ENCODE results near the gene TBL1X.
A peak's percentile ranks its signal among the peaks of the same experiment; 100 is the strongest.

The TBL1X gene

DNA sequence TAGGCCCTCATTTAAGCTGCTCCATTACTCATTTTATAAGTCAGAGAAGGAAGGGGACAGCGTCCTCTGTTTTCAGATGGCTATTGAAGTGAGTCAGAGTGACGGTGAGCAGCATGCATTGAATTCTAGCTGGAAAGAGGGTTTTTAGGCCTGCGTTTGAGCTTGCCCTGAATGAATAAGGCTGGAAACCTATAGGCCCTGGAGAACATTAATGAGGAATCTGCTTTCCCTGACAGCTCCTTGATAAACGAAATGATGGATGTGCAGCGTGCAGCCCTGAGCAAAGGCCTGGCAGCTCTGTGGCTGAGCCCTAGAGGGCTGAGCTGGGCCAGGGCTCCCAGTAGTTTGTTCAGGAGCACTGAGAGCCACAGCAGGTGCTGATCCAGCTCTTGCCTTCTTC, 33.4 kb downstream of the TBL1X start:
- no peak for DNase-seq (ENCODE audit: low read depth in 2 of 2)

DNA sequence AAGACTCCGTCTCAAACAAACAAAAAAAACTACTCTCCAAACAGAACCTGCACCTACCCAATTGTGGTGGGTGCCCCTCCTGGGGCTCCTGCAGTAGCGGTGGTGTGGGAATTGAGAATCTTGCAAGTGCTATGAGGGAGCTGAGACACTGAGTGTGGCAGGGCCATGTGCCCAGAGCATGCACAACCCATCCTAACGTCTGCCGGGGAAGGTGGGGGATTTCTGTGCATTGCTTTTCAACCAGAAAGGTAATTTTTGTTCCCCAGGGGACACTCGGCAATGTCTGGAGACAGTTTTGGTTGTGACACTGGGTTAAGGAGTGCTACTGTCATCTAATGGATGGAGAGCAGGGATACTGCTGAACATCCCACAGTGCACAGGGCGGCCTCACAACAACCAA, 35.7 kb downstream of the TBL1X start:
- DNase-seq (ENCODE audit: low read depth in 2 of 2): no peak

DNA sequence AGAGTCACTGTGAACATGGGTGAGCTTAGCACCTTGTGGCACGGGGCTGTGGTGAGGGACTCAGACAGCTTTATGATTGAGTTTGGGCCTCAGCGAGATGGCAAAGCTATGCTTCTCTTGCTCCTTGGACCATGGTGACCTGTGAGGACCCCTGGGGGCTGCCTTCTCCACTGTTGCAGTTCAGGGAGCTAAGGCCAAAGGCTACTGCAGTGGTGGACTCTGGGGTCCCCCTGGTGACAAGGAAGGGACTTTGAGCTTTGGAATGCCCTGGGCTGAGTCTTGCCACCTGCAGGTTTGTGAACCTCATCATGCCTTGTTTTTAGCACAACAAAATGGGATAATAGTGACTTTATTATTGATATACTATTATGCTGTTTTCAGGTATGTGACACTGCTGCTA, 36.5 kb downstream of the TBL1X start:
- no peak for DNase-seq (ENCODE audit: low read depth in 2 of 2)

DNA sequence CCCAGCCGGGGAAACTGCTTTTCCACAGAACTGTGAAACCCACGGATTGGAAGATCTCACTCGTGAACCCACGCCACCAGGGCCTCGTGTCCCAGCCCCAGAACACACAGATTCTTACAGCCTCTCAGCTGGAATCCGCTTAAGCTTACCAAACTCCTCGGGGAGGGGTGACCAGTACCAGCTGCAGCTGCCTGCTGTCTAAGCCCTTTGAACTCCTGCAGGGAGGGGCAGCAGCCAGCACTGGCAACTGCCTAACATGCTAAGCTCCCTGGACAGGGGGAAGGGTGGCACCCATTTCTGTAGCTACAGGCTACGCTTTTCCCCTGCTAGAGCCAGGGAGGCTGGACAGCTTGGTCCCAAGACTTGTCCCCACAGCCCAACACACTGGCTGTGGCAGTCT, 38.4 kb downstream of the TBL1X start:
- no peak for DNase-seq (ENCODE audit: low read depth in 2 of 2)

DNA sequence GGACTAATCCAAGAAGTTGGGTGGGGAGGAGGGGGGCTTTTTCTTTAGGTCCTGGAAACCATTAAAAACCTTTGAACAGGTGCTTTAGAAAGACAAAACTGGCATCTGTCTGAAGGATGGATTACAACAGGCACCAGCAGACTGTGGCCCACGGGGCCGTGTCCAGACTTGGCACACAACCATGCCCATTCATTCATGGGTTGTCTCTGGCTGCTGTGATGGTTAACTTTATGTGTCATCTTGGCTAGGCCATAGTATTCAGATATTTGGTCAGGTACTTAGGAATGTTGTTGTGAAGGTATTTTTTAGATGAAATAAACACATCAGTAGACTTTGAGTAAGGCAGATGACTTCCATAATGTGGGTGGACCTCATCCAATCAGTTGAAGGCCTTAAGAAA, 45.5 kb downstream of the TBL1X start:
- no peak for DNase-seq (ENCODE audit: low read depth in 2 of 2)

DNA sequence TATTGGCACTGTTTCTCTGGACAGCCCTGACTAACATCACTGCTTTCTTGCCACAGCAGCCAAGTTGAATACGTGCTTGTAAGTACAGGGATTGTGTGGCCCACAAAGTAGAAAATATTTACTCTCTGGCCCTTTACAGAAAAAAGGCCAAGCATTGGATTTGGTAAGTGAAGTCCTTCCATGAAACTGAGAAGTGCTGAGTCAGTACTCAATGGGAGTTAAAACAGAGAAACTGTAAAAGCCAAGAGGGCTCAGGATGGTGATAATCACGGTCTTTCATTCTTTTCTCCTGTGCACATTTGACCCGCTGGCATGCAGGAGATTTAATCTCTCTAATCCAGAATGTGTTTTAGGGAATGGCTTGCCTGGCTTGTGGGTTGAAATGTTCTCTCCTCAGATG, 46.1 kb downstream of the TBL1X start:
- no peak for DNase-seq (ENCODE audit: low read depth in 2 of 2)

DNA sequence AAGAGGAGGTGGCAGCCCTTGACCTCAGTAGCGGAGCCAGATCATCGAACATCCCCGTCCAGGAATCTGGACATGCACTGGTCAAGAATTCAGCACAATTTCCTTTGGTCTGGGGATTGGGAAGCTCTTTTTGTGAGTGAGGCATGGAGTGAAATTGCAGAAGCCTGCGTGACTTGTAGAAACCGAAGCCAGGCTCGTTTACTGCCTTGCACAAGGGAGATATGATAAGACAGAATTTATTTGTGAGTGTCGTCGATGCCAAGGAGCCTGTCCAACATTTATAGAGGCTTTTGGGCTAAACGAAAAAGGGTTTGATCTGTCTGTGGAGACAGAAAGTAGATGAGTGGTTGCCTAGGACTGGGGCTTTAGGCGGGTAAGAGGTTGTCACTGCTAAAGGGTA, 50.6 kb downstream of the TBL1X start:
- DNase-seq (ENCODE audit: low read depth in 2 of 2): no peak

DNA sequence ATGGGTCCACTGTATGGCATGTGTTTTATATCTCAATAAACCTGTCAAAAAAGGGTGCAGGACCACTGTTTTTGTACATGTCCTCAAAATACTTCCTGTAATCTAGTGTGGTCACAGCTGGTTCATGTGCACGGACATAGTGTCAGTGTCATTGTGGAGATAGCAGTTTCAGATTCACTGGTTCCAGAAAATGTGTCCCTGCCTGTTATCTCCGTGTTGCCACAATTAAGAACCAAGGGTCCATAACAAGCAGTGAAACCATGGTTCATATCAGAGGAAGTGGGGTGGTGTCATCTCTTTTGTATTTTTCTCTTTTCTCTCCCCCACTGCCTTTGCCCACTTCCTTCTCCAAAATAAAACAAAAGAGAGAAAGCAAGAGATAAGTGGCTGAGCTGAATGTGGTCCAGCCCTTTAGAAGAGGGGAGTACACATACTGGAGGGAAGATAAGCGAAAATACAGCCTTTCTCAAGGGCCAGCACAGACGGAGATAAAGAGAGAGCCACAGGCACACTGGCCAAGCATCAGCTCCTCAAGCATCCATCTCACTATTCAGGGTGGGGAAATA, 51.2 kb downstream of the TBL1X start:
- DNase-seq (ENCODE audit: low read depth in 2 of 2): no peak

DNA sequence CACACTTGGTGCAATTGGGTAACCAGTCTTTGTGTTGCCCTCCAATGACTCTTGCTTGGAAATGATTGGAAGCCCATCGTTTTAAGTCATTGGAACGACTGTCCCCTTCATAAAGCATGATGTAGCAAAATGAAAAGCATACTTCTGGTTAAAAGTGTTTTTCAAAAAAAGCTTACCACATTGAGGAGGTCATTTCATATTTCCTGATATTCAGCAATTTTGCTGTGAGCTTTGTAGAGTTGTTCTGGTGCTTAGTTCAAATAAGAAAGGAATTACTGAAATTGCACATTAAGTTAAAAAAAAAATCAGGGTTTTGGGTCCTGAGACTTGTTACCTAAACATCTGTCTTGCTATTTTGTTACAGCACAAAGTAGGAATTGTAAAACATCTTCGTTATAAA, 51.8 kb downstream of the TBL1X start:
- no peak for DNase-seq (ENCODE audit: low read depth in 2 of 2)

DNA sequence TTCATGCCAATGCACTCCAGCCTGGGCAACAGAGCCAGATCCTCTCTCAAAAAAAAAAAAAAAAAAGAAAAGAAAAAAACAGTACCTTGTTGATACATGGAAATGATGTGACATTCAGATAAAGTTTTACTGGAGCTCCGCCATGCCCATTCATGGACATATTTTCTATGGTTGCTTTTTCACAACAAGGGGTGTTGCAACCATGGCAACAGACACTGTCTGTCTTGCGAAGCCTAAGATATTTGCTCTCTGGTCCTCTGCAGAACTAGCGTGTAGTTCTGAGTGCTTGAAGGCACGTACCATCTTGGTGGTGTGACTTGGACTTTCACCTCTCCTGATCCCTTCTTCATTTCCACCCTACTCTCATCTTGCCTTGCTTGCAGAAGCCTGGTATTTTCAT, 53.2 kb downstream of the TBL1X start:
- no peak for DNase-seq (ENCODE audit: low read depth in 2 of 2)

DNA sequence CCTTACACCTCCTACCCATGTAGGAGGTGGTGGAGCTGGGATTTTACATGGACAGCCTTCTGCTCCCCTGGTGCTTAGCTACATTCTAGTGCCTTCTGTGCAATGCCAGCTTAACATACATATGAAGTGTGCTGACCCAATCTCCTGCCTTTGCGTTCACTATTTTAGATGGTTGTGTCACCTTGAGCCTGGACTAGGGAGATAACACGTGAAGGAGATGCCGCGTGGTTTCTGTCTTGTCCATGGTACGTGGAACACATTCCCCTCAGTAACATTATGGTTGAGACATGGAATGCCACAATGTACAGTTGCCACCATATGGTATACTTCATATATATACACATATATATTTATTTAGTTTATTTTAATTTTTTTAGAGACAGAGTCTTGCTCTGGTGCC, 54.0 kb downstream of the TBL1X start:
- DNase-seq (ENCODE audit: low read depth in 2 of 2): no peak

DNA sequence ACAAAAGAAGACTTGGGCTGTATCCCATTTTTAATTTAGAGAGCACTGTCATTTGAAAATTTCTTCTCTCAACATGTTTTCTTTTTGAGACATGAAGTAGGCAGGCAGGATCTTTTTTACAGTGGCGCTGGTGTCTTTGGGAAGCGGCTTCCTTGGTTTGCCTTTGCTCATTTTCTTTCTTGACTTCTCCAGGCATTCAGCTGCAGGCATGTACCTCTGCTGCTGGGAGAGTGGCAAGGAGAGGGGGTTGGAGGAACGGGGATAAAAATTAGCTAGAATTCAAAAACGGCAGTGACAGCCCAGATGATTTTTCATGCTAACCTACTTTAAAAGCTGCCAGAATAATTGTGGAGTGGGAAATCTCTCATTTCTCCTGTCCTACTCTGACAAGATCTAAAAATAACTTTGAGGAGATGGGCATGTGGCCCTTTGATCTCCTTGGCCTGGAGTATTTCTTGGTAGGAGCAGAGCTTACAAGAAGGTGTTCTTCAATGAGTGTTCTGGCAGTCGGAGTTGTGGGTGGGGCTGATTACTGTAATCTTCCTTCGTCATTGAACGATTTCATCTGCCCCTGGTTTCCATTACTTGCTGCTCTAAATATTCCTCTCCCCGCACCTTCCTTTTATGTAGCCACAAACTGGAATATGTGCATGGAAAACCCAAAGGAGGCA, 54.8 kb downstream of the TBL1X start:
- DNase-seq (ENCODE audit: low read depth in 2 of 2): no peak

DNA sequence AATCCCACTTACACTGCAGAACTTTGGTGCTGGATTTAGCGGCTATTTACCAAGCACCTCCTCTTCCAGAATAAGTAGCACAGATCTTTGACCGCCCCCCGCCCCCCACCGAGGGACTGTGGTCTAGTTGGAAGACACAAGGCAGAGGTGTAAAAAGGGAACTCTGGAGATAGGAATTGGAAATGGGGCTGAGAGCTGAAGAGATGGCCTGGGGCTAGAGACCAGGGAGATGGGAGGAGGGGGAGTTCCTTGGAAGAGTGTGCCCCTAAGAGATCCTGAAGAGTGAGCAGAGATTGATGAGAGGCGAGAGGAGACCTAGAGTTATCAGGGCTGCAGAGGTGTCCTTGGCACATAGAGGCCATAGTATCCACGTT, 55.3 kb downstream of the TBL1X start:
- no peak for DNase-seq (ENCODE audit: low read depth in 2 of 2)

DNA sequence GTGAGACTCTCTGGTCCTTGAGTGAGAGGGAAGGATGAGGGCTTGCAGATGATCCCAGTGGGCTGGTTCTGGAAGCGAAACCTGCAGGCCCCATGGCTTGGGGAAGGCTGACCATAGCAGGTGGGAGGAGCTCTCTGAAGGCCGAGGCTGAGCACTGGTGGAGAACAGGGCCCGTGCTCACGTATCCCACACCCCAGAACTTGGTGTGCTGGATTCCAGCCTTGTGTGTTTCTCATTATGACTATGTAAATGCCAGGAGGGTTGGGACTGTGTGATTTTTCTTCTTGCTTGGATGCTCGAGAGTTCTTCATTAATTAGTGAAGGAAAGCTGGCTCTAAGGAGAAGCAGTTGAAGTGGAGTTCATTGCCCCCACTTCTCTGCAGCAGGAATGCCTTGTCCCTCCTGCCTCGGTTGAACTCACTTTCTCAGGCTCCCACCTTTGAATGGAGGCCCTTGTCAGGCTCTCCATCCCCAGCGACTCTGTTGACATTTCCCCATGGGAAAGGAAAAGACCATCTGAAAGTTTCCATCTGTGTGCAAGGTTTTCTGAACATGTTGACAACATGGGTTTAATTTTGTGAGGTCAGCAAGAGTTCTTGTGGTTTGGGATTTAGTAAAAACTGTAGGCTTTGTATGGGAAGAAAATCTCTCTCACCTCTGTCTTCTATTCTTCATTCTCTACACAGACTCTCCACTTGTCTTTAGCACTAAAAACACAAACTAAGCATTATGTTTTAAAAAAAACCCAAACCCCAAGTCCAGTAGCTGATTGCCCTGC, 57.7 kb downstream of the TBL1X start:
- no peak for DNase-seq (ENCODE audit: low read depth in 2 of 2)

DNA sequence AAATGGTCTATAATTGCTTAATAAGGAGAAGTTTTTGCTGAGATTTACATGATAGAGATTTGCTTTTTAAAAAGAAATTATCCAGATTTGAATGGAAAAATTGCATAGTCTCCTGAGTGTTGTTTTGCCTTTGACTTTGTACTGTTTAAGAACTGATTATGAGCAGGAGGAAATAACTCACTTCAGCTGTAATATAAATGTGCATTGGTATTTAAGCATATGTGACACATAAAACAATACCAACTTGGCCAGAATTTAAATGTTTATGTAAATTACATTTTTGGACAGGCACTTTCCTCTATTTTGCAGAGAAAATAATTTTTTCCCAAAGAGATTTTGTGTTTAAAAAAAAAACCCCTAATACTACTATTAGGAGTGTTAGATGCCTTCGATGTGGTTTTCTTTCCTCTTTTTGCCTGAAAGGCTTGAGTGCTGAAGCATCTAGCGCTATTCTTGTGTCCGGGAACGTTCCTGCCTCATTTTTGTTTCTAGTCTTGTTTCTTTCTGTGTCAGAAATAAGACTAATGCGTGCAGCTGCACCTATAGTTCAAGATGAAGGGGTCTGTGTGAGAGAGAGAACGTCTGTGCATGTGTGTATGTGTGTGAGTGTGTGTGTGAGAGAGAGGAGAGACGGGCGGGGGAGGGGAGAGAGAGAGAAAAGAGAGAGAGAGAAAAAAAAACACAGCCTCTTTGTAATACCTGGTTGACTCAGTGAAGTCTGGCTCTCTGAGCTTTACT, 60.8 kb downstream of the TBL1X start:
- DNase-seq (ENCODE audit: low read depth in 2 of 2): no peak

DNA sequence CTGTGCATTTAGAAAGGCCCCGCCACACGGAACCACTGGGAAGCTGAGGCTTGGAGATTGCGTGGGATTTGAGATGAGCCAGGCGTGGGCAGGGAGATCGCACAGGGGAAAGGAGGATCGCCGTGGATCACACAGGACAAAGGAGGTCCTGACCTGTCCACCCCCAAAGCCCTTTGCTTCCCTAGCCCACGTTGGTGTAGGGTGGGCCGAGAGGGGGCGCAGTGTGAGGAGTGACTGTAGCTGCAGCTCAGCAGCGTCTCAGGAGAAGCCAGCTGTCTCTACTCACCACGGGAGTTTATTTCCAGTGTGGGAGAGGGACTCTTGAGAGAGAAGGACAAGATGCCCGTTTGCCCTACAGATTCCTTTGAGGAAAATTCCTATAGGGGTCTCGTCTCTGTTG, 62.1 kb downstream of the TBL1X start:
- DNase-seq (ENCODE audit: low read depth in 2 of 2): no peak

DNA sequence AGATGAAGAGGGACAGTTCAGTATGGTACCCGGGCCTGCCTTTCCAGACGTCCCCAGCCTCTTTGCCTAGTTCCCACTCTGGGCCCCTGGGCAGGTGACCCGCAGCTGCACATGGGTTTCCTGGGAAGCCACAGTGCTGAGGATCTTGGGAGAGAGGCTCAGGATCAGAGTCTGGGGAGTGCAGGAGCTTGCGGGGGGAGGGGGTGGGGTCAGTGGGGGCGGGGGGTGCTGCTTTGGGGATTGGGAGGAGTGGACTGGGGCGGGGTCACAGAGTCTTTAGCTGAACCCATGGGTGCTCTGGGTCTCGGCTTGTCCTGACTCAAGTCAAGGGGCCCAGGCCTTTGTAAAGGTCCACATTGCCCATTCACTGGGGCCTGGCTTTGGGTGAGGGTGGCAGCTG, 63.6 kb downstream of the TBL1X start:
- DNase-seq (ENCODE audit: low read depth in 2 of 2): no peak

DNA sequence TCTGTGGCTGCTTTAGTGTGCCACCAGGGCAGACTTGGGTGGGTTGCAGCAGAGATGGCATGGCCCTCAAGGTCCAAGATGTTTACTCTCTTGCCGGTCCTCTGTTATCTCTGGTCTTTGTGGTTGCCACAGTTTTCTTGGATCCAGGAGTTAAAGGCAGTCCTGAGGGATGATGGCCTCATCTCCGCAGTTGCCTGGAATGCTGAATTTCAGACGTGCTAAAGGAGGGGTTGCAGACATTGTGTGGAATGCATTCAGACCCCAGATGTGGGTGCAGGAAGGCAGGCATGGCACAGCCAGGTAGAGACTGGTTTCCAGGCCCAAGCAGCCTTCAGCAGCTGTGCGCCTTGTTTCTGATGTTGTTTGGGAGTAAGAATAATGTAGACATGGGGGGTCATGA, 64.4 kb downstream of the TBL1X start:
- DNase-seq (ENCODE audit: low read depth in 2 of 2): no peak

DNA sequence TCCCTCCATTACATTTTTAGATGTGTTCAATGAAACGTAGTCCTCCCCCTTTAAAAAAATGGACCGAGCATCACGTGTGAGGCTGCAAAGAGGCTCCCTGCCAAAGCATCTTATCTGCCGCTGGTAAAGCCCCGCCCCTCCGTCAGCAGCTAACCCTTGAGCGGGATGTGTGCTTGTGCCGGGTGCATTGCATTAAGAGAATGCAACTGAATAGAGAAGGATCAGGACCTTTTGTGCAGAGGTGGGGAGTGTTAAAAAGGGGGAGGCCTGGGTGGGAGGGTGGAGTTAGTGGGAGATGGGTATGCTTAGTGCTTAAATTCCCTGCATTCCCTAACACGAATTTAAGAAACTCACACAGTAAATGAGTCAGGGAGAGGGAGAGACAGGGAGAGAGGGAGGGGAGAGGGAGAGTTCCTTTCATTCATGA, 66.0 kb downstream of the TBL1X start:
- peak; percentile 66 to 70 for DNase-seq (ENCODE audit: low read depth in 2 of 2)

DNA sequence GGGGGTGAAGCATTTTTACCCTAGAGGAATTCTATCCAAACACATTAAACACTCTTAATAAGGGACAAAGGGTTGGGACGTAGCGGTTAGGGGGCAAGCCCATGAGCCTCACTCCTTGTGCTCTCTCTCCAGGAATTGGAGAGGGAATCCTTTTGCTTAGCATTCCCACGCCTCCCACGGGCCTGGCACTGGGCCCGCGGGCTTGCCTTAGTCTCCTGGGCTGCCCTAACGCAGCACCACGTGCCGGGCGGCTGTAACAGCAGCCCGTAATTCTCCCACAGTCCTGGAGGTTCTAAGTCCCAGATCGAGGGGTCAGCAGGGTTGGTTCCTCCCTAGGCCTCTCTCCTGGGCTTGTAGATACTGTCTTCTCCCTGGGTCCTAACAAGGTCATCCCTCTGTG, 67.5 kb downstream of the TBL1X start:
- no peak for DNase-seq (ENCODE audit: low read depth in 2 of 2)

DNA sequence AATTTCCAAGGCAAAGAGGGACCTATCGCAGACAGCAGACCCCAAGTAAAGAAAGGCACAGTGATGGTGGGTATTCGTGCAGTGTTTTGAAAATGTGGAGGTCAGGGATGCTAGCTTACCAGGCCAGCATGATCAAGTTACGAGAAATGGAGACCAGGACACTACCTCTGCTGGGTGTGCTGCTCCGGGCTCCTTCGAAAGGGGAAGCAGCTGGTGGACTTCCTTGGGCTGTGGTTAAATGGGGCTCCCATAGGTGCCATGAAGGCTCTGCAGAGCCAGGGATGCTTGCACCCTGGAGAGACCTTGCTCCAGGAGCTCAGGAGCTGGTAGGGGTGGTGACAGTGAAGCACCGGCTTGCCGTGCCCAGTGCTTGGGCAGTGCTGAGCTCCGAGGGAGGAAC, 68.8 kb downstream of the TBL1X start:
- DNase-seq (ENCODE audit: low read depth in 2 of 2): no peak

DNA sequence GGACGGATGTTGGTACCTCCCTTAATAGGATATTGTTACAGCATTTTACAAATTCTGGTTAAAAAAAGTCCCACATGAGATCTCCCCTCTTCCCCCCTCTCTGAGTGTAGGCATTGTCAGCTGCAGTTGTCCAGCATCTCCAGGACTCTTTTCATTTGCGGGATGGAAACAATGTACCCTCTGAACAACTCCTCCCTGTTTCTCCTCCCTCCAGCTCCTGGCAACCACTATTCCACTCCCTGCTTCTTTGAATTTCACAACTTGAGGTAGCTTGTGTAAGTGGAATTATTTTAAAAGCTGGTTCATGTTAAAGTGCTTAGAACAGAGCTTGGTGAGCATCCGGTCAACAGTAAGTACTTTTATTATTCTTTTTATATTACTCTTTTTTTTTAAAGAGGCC, 69.8 kb downstream of the TBL1X start:
- no peak for DNase-seq (ENCODE audit: low read depth in 2 of 2)

DNA sequence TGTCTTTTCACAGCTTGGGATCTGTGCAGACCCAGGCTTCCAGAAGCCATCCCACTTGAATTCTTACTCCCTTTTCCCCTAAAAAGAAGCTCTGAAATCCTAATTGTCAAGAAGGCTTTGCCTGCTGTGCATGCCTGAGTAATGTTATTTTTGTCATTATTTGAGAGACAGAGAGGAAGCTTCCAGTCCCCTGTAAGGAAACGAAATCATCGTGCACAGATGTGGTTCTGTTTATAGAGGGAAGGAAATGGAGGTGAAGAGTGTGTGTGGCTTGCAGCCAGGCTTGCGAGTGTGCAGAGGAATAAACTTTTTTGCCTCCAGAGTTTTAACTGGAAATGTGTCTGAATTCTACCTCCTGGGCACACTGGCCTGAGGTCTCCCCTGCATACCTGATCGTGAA, 70.2 kb downstream of the TBL1X start:
- no peak for DNase-seq (ENCODE audit: low read depth in 2 of 2)

Measured in fibroblast of skin of left biceps (primary cell).